Spleen (tissue), 7 donors: ENCODE results near the gene CNTNAP5.

Source experiments
- CTCF ChIP-seq, 11 experiments: fragments of 200-600 bp in 7 of 11; fragments of 450-650 bp in 4 of 11; sonication (generic) in 4 of 11; IDR thresholded peaks in 8 of 11; conservative IDR thresholded peaks in 3 of 11; 1 replicate in 7 of 11; 2 replicates in 4 of 11; pipeline versions ENCODE4 v1.4.0 to v1.8.0; 2016 to 2021; ENCODE audit warnings: antibody characterized with exemption in 11 of 11, inconsistent platforms in 4 of 11, mild to moderate bottlenecking in 1 of 11
- POLR2A ChIP-seq, 3 donors: fragments of 450-650 bp; IDR thresholded peaks; one replicate each; pipeline ENCODE4 v1.5.1; 2017; ENCODE audit warnings: antibody characterized with exemption in 3 of 3, mild to moderate bottlenecking in 1 of 3
- POLR2AphosphoS5 ChIP-seq, 3 donors: sonication (generic); formaldehyde crosslinking; IDR thresholded peaks; one replicate each; pipeline ENCODE4 v1.5.1; 2017; ENCODE audit warnings: antibody characterized with exemption in 3 of 3
- donor health status: DM: no; HTN: no; CAD: no; lungs with moderate emphysema.
- donor health status: DM: no; HTN: no; CAD: no.
- donor health status: DM: no; HTN: no; CAD: no.

- TF ChIP-seq CTCF (IDR thresholded peaks at IDR 0.05 in 8 of 11, conservative IDR thresholded peaks at IDR 0.05 in 3 of 11), result no peak
- TF ChIP-seq POLR2A (IDR thresholded peaks at IDR 0.05), result no peak
- no peak for TF ChIP-seq POLR2AphosphoS5 (IDR thresholded peaks at IDR 0.05)
These were observed 292.5 kb downstream of the CNTNAP5 start for GRCh38 chr2:124317628-124318027.
